Aortic smooth muscle cell (primary cell): ENCODE measurements around the gene UTS2R. TPM values are rescaled to one million over a fixed set of nuclear protein-coding genes. Genes with fewer than 3 reads are reported as not detected.

Experiments used
- total RNA-seq: library from RNA; depleted of rRNA; stranded (reverse); fragments of >200 nt; gene quantifications from 2 replicates; pipeline ENCODE4 v1.2.3, GENCODE V29; 2014

Gene UTS2R
- not detected in 2 replicates for total RNA-seq

GRCh38 chr17:82371333-82372248 is at the start of gene UTS2R:
TSS of gene UTS2R (plus strand) at chr17:82371765. CDS start at chr17:82374325, 2,560 bp downstream.

GRCh38 chr17:82333279-82334171 is 38.0 kb upstream of the UTS2R start, which contains the start of gene SECTM1:
TSS of gene SECTM1 (minus strand) at chr17:82333766. CDS start at chr17:82327240, 6,526 bp downstream.

GRCh38 chr17:82358465-82359350 is 12.9 kb upstream of the UTS2R start, which contains the start of gene TEX19:
TSS of gene TEX19 (plus strand) at chr17:82359247. CDS start at chr17:82362151, 2,904 bp downstream.

GRCh38 chr17:82418001-82418986 is 46.7 kb downstream of the UTS2R start, which contains the start of the genes HEXD and OGFOD3:
TSS of gene HEXD (plus strand) at chr17:82418347. CDS start at chr17:82419800, 1,453 bp downstream.
TSS of gene OGFOD3 (minus strand) at chr17:82418586. CDS start at chr17:82418485, 101 bp downstream.

Other genes with a start within 250 kb of the UTS2R start
- gene CCDC57, start 158.9 kb upstream of the UTS2R start, total RNA-seq, result 13.6 and 14.3 TPM in 2 replicates
- 80.5 and 118 TPM in 2 replicates for gene SLC16A3, start 142.7 kb upstream of the UTS2R start, total RNA-seq
- gene CSNK1D, start 98.1 kb upstream of the UTS2R start, total RNA-seq, result 43.5 and 45.8 TPM in 2 replicates
- not detected in 2 replicates for gene CD7, start 54.2 kb upstream of the UTS2R start, total RNA-seq
- gene SECTM1, start 38.0 kb upstream of the UTS2R start, total RNA-seq, result 4.4 and 5.5 TPM in 2 replicates
- gene TEX19, start 12.5 kb upstream of the UTS2R start, total RNA-seq, result not detected in 2 replicates
- 5.5 and 5.7 TPM in 2 replicates for gene HEXD, start 46.6 kb downstream of the UTS2R start, total RNA-seq
- 20.2 and 24.1 TPM in 2 replicates for gene OGFOD3, start 46.8 kb downstream of the UTS2R start, total RNA-seq
- 45.2 and 45.5 TPM in 2 replicates for gene CYBC1, start 79.0 kb downstream of the UTS2R start, total RNA-seq
- gene NARF, start 87.0 kb downstream of the UTS2R start, total RNA-seq, result 23.3 and 28.2 TPM in 2 replicates
- gene FOXK2, start 148.0 kb downstream of the UTS2R start, total RNA-seq, result 25.2 and 25.6 TPM in 2 replicates